ENCODE results near the gene FZR1. TPM values are rescaled to one million over a fixed set of nuclear protein-coding genes. Genes with fewer than 3 reads are reported as not detected.
A peak's percentile ranks its signal among the peaks of the same experiment; 100 is the strongest.
"Not testable (repeated sequence)": the region's sequence is repeated elsewhere in the genome, so short reads cannot be mapped to it uniquely, and the experiment has no call there.

Gene FZR1
- polyA plus RNA-seq, 5 donors, result 37.0 to 63.1 (median 50.3) TPM

- DNase-seq, result no peak
Observed at GRCh38 chr19:3544742-3545668, 38.9 kb downstream of the FZR1 start.

GRCh38 chr19:3545669-3546034, 39.5 kb downstream of the FZR1 start:
- DNase-seq, result no peak

- DNase-seq, result no peak
Observed at GRCh38 chr19:3546119-3546518, 40.0 kb downstream of the FZR1 start.

GRCh38 chr19:3547301-3547731, 41.2 kb downstream of the FZR1 start:
- DNase-seq, result no peak

DNA sequence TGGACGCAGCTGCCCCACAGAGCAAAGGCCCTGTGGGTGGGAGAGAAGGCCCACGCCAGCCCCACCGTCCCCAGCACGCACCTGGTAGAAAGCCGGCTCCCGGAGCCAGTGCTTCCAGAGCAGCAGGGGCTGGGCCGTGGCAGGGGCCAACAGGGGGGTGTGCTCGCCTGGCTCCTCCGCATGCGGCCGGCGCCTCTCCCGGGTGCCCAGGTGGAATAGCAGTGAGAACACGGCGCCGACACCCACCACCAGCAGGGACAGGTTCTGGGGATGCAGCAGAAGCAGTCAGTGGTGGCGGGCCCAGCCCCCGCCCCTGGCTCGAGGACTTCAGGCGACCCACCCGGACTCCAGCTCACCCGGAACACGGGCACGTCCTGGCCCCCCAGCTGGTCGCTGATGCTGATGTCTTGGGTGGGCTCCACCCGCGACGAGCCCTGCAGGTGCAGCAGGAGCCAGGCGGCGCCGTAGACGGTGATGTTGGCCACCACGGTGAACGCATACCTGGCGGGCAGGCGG, 41.7 kb downstream of the FZR1 start:
- no peak for DNase-seq

GRCh38 chr19:3548606-3549005, 42.5 kb downstream of the FZR1 start:
- no peak for DNase-seq

DNA sequence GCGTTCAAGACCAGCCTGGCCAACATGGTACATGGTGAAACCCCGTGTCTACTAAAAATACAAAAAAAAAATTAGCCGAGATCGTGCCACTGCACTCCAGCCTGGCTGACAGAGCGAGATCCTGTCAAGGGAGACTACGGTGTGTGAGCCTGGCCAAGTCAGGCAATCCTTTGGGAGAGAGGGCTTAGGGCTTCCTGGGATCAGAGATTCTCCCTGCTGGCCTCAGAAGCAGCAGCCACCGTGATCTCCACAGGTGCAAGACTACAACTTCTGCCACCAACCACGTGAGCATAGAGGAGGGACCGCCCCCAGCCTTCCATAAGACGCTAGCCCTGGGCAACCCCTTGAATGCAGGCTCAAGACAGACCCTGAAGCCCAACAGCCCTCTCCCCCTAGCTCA, 43.7 kb downstream of the FZR1 start:
- DNase-seq, result no peak

GRCh38 chr19:3550947-3551791, 45.1 kb downstream of the FZR1 start:
- no peak for DNase-seq

GRCh38 chr19:3551792-3552095, 45.6 kb downstream of the FZR1 start:
- no peak for DNase-seq

DNA sequence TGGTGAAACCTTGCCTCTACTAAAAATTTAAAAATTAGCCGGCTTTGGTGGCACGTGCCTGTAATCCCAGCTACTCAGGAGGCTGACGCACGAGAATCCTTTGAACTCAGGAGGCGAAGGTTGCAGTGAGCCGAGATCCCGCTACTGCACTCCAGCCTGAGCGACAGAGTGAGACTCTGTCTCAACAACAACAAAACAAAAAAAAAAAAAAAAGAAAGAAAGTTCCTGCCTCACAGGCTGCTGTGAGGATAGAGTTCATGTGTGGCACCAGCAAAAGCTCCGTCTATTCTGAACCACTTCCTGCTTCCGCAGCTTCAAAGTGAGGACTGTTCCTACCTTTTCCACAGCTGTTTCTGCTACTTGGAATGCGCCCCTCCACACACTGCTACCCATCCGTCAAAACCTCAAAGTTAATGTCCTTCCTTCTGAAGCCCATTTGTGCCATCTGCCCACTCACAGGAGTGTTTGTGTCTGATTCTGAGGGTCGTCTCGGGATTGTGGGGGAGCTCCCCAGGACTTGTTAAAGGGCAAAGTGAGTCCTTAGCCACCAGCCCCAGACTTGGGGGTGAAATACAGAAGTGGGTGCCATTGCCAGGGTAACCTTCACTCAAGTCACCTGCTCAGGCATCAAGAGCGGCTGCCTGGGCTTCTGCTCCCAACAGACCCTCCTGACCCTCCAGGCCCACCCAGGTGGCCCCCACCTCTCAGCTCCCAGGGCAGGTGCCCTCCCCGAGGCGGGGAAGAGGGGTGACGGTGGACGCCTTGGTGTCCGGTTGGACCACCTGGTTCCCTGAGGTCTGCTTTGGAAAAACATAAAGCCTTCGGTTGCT, 48.4 kb downstream of the FZR1 start:
- no peak for DNase-seq

- no peak for DNase-seq
Observed at GRCh38 chr19:3555653-3556422, 49.7 kb downstream of the FZR1 start.

DNA sequence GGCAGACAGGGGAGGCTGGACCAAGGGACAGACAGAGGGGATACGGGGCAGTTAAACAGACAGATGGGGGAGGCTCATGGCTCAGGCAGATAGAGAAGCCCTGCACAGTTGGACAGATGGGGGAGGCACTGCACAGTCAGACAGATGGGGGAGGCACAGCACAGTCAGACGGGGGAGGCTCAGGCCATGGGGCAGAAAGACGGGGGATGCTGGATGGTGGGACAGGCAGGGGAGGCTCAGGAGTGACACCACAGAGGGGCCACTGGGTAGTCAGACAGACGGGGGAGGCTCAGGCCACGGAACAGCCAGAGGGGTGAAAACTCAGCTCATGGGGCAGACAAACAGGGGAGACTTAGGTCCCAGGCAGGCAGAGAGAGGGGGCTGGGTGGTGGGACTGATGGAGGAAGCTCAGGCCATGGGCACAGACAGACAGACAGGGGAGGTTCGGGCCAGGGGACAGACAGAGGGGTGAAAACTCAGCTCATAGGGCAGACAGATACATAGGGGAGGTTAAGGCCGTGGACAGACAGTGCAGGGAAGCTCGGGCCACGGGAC, 50.4 kb downstream of the FZR1 start:
- DNase-seq, result no peak

- no peak for DNase-seq
Observed at GRCh38 chr19:3556978-3557460, 50.9 kb downstream of the FZR1 start.

- peak; percentile 89 to 93 for DNase-seq
Observed at GRCh38 chr19:3557461-3558248, 51.5 kb downstream of the FZR1 start, which contains the start of gene MFSD12. Gene MFSD12 (minus strand): TSS chr19:3557586. CDS start chr19:3557403, 183 bp downstream.

DNA sequence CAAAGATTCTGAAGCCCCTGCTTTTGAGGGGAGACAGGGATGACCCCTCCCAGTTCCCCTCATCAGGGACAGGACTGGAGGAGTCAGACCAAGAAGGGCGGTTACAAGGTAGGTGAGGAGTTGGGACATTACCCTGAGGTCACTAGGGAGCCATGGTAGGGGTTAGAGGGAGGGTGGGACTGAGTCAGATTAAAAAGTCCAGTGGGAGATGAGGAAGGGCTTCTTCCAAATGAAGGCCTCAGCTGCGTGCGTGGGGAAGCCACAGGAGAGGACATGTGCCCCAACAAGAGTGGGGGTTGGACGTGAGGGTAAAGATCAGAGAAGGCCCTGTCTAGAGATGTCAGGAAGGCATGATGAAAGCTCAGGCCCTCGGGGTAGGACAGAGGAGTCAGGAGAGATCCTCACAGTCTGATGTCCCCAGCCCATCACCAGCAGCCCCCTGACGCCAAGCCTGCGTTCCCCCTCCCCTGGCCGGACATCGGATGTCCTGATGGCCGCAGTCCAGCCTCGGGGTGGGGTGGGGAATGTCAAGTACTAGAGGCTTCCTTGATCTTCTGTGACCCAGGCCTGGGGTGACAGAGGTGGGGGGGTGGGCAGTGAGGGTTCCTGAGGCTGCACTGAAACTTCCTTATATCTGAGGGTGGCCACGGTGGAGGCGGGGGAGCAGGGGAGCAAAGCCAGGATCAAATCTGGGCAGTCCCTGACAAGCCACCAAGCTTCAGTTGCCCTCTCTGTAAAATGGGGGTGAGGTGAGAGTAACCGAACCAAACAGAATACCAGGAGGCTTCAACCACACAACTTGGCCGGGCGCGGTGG, 57.8 kb downstream of the FZR1 start:
- DNase-seq, result no peak

DNA sequence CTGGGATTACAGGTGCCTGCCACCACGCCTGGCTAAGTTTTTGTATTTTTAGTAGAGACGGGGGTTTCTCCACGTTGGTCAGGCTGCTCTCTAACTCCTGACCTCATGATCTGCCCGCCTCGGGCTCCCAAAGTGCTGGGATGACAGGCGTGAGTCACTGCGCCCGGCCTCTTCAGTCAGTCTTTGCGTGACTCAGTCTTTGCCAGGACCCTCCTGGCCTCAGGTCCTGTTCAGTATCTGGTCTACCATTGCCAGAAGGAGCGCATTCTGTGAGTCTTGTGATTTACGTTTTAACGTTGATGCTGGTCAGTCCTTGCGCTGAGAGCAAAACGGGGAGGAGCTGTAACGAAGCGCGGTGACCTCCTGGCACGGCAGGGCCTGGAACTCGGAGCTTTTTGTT, 59.0 kb downstream of the FZR1 start:
- DNase-seq, result no peak

DNA sequence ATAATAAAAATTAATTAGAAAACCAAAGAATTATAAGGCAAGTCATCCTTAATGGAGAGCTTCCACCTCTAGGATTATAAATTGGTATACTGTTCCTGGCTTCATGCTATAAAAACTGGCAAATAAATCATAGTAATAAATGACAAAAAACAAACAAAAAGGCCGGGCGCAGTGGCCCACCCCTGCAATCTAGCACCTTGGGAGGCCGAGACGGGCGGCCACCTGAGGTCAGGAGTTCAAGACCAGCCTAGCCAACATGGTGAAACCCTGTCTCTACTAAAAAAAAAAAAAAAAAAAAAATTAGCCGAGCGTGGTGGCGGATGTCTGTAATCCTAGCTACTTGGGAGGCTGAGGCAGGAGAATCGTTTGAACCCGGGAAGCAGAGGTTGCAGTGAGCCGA, 63.9 kb downstream of the FZR1 start:
- not testable (repeated sequence) for DNase-seq

GRCh38 chr19:3570606-3571011, 64.5 kb downstream of the FZR1 start:
- DNase-seq, result no peak
